Fibroblast of lung (primary cell): ENCODE results near the gene CHN1. TPM values are rescaled to one million over a fixed set of nuclear protein-coding genes. Genes with fewer than 3 reads are reported as not detected.

ENCODE experiments used
- DNase-seq, 2 donors: peaks; one replicate each; pipeline versions ENCODE4 v3.0.0 to v3.0.0-alpha.2; 2010; ENCODE audit warnings: low read depth in 2 of 2
- H2AFZ ChIP-seq: 2 replicates; pipeline ENCODE4 v1.5.1; 2012; ENCODE audit warnings: low read length, control low read depth, inconsistent platforms
- H3K27ac ChIP-seq: 2 replicates; pipeline ENCODE4 v1.5.1; 2011; ENCODE audit warnings: low read length, control low read depth; ENCODE audit not compliant: insufficient read depth
- H3K27me3 ChIP-seq: 2 replicates; pipeline ENCODE4 v1.5.1; 2011; ENCODE audit warnings: mild to moderate bottlenecking, low read length; ENCODE audit not compliant: control insufficient read depth, insufficient read depth
- H3K36me3 ChIP-seq: 2 replicates; pipeline ENCODE4 v1.5.1; 2011; ENCODE audit warnings: low read length; ENCODE audit not compliant: control insufficient read depth, insufficient read depth
- H3K4me1 ChIP-seq: 2 replicates; pipeline ENCODE4 v1.5.1; 2011; ENCODE audit warnings: low read length; ENCODE audit not compliant: control insufficient read depth, insufficient read depth; ENCODE audit errors: extremely low read depth
- H3K4me2 ChIP-seq: 2 replicates; pipeline ENCODE4 v1.5.1; 2011; ENCODE audit warnings: low read length, control low read depth; ENCODE audit not compliant: insufficient read depth; ENCODE audit errors: extremely low read depth
- H3K4me3 ChIP-seq, 4 experiments: fragments of 200-600 bp in 1 of 4; sonication (generic) in 1 of 4; replicated peaks in 1 of 4; 2 replicates each; pipeline ENCODE4 v1.5.1; 2011 to 2016; ENCODE audit warnings: low read length in 4 of 4, low read depth in 3 of 4, mild to moderate bottlenecking in 3 of 4, control low read depth in 2 of 4, inconsistent platforms in 1 of 4, mixed read lengths in 1 of 4; ENCODE audit not compliant: insufficient read depth in 1 of 4; ENCODE audit errors: control extremely low read depth in 1 of 4
- H3K79me2 ChIP-seq: 2 replicates; pipeline ENCODE4 v1.5.1; 2012; ENCODE audit warnings: mild to moderate bottlenecking, low read length, inconsistent platforms; ENCODE audit not compliant: control insufficient read depth, insufficient read depth
- H3K9ac ChIP-seq: 2 replicates; pipeline ENCODE4 v1.5.1; 2011; ENCODE audit warnings: mild to moderate bottlenecking, low read length, control low read depth; ENCODE audit not compliant: insufficient read depth
- H3K9me3 ChIP-seq: 2 replicates; pipeline ENCODE4 v1.5.1; 2012; ENCODE audit warnings: low read depth, low read length; ENCODE audit not compliant: control insufficient read depth, insufficient read depth
- H4K20me1 ChIP-seq: 2 replicates; pipeline ENCODE4 v1.5.1; 2011; ENCODE audit warnings: low read length; ENCODE audit not compliant: control insufficient read depth, insufficient read depth; ENCODE audit errors: extremely low read depth
- EZH2 ChIP-seq: IDR thresholded peaks from 2 replicates; pipeline ENCODE4 v1.5.1; 2012; ENCODE audit warnings: low read length, control low read depth, mild to moderate bottlenecking; ENCODE audit errors: missing control alignments
- polyA plus RNA-seq, 2 donors: library from polyadenylated mRNA; depleted of rRNA in 1 of 2; stranded (reverse) in 1 of 2; unstranded in 1 of 2; fragments of >200 nt; gene quantifications; 2 replicates each; pipeline ENCODE4 v1.2.1, GENCODE V29; 2011 to 2012; ENCODE audit warnings: missing spikeins in 1 of 2
- total RNA-seq: library from RNA; depleted of rRNA; stranded (reverse); fragments of >200 nt; gene quantifications from 2 replicates; pipeline ENCODE4 v1.2.1, GENCODE V29; 2014
- TF ChIP-seq, protein P1 (sequence below), 2 donors: IDR thresholded peaks in 1 of 2; conservative IDR thresholded peaks in 1 of 2; 1 replicate in 1 of 2; 2 replicates in 1 of 2; pipeline ENCODE4 v1.5.1; 2011 to 2012; ENCODE audit warnings: low read length in 2 of 2, control low read depth in 1 of 2, inconsistent platforms in 1 of 2, low read depth in 1 of 2, mild to moderate bottlenecking in 1 of 2

Gene CHN1
- total and polyA plus RNA-seq, 2 donors (not counting 1 experiment from before 2014, with no cell fraction given) = 203 to 904 TPM

DNA sequence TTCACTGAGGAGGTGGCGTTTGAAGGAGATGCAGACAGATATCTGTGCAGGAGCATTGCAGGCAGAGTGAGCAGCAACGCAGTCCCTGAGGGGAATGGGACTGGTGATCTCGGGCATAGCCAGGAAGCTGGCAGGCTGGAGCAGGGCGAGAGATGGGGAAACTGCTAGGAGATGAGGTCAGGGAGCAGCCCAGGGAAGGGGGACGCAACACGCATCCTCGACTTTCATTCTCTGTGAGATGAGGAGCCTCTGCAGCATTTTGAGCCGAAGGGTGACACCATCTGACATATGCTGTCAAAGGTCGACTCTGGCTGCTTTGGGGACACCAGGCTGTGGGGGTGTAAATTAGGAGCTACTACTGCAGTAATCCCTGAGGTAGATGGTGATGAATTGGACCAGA, 236.6 kb downstream of the CHN1 start:
- Histone ChIP-seq H3K4me1 (peaks cover 42% of the 10 kb centered on the region), H2AFZ (peak overlapping the region; percentile 63)
- DNase-seq = no peak

DNA sequence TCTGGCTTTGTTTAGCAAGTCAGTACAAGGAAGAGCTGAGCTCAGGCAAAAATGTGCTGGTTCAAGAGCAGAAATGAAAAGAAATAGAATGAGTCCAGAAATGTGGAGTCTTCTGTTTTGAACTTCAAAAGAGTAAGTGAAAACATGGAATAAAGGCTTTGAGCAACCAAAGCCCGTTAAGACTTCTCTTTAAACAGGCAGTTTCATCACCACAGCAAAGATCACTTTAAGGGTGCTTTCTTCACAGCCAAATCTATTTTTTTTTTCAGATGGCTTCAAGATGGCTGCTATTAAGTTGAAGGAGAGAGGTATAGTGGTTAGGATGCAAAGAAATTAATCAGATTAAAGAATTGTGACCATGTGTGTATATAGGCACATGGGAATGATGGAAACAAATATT, 238.9 kb downstream of the CHN1 start:
- no peak for TF ChIP-seq EZH2
- TF ChIP-seq, protein P1, sequence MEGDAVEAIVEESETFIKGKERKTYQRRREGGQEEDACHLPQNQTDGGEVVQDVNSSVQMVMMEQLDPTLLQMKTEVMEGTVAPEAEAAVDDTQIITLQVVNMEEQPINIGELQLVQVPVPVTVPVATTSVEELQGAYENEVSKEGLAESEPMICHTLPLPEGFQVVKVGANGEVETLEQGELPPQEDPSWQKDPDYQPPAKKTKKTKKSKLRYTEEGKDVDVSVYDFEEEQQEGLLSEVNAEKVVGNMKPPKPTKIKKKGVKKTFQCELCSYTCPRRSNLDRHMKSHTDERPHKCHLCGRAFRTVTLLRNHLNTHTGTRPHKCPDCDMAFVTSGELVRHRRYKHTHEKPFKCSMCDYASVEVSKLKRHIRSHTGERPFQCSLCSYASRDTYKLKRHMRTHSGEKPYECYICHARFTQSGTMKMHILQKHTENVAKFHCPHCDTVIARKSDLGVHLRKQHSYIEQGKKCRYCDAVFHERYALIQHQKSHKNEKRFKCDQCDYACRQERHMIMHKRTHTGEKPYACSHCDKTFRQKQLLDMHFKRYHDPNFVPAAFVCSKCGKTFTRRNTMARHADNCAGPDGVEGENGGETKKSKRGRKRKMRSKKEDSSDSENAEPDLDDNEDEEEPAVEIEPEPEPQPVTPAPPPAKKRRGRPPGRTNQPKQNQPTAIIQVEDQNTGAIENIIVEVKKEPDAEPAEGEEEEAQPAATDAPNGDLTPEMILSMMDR (conservative IDR thresholded peaks at IDR 0.05 in 1 of 2, IDR thresholded peaks at IDR 0.05 in 1 of 2; ENCODE audit: low read depth in 1 of 2, low read length in 2 of 2) = no peak
- Histone ChIP-seq H3K4me1 (peaks cover 40% of the 10 kb centered on the region), H3K27ac (peak overlapping the region; percentile 65), H3K9me3 (no peaks in the 10 kb centered on the region), H3K4me2 (peak overlapping the region; percentile 54), H3K79me2 (no peaks in the 10 kb centered on the region), H3K27me3 (no peaks in the 10 kb centered on the region), H3K36me3 (no peaks in the 10 kb centered on the region), H2AFZ (peak overlapping the region; percentile 43), H4K20me1 (no peaks in the 10 kb centered on the region), H3K9ac (no peak overlapping the region), H3K4me3 (no peak overlapping the region)
- DNase-seq = no peak

More for the DNA sequence above, 236.6 kb downstream of the CHN1 start:
- Histone ChIP-seq H3K9me3 (no peaks in the 10 kb centered on the region), H3K9ac (no peak overlapping the region), H4K20me1 (no peaks in the 10 kb centered on the region), H3K4me2 (no peak overlapping the region), H3K27me3 (no peaks in the 10 kb centered on the region), H3K79me2 (no peaks in the 10 kb centered on the region), H3K4me3 (no peak overlapping the region), H3K27ac (no peak overlapping the region), H3K36me3 (no peaks in the 10 kb centered on the region)
- TF ChIP-seq EZH2 = no peak
- TF ChIP-seq, protein P1 (conservative IDR thresholded peaks at IDR 0.05 in 1 of 2, IDR thresholded peaks at IDR 0.05 in 1 of 2; ENCODE audit: low read depth in 1 of 2, low read length in 2 of 2) = no peak

DNA sequence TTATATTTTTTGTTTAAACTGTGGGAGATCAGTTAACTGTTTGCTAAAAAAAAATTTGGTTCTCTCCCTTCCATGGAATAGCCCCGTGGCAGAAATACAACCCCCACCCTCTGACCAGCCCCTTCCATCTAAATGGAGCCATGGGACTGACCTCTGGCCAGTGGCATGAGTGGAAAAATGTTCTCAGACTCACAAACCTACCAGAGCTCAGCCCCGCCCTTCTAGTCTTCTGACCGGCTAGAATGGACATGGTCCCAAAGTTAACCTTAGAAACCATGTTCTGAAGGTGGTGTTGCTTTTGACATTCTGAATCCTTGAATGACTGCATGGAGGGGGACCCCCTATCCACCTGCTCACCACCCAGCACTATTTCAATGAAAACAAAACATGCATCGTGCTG, 239.6 kb downstream of the CHN1 start:
- H3K9me3 ChIP-seq = no peaks in the 10 kb centered on the region
- TF ChIP-seq EZH2 = no peak
- TF ChIP-seq, protein P1 (conservative IDR thresholded peaks at IDR 0.05 in 1 of 2, IDR thresholded peaks at IDR 0.05 in 1 of 2; ENCODE audit: low read depth in 1 of 2, low read length in 2 of 2) = no peak
- H3K4me1 ChIP-seq = peaks cover 38% of the 10 kb centered on the region
- no peaks in the 10 kb centered on the region for H3K36me3 ChIP-seq
- peak overlapping the region; percentile 65 for H3K27ac ChIP-seq
- DNase-seq = no peak
- no peaks in the 10 kb centered on the region for H4K20me1 ChIP-seq
- no peaks in the 10 kb centered on the region for H3K27me3 ChIP-seq
- H3K79me2 ChIP-seq = no peaks in the 10 kb centered on the region
- no peak overlapping the region for H2AFZ ChIP-seq
- H3K4me3 ChIP-seq = no peak overlapping the region
- no peak overlapping the region for H3K9ac ChIP-seq
- H3K4me2 ChIP-seq = no peak overlapping the region
